Activated CD8-positive, alpha-beta T cell treated with anti-CD3 and anti-CD28 coated beads for 36 hours (primary cell): ENCODE measurements around the gene PIGV. TPM values are rescaled to one million over a fixed set of nuclear protein-coding genes. Genes with fewer than 3 reads are reported as not detected.

Experiments used
- ATAC-seq: fragments of 200-7000 bp; cut with Tn5 transposase; one replicate; pipeline ENCODE4 v1.10.0; 2021; ENCODE audit warnings: mild to moderate bottlenecking, moderate library complexity
- CTCF ChIA-PET: fragments of 350-600 bp; sonication (Branson Sonifier 250); formaldehyde crosslinking; loops from one replicate; lab custom pipeline; 2021; ENCODE audit warnings: antibody characterized with exemption; lab: Charles Lee
- POLR2A ChIA-PET: fragments of 350-600 bp; sonication (Branson Sonifier 250); formaldehyde crosslinking; loops from one replicate; lab custom pipeline; 2021; ENCODE audit warnings: antibody characterized with exemption; lab: Charles Lee
- DNase-seq: peaks from one replicate; pipeline ENCODE4 v3.0.0-alpha.2; 2020
- H3K27ac Mint-ChIP-seq: one replicate; pipeline ENCODE4 v1.8.0; 2021; ENCODE audit warnings: mild to moderate bottlenecking, mixed read lengths
- H3K27me3 Mint-ChIP-seq: one replicate; pipeline ENCODE4 v1.8.0; 2021; ENCODE audit warnings: mixed read lengths
- H3K36me3 Mint-ChIP-seq: one replicate; pipeline ENCODE4 v1.8.0; 2021; ENCODE audit warnings: low read depth, mixed read lengths
- H3K4me1 Mint-ChIP-seq: one replicate; pipeline ENCODE4 v1.8.0; 2021; ENCODE audit warnings: low read depth, mixed read lengths
- H3K4me3 Mint-ChIP-seq: one replicate; pipeline ENCODE4 v1.8.0; 2021; ENCODE audit warnings: mild to moderate bottlenecking, moderate library complexity, mixed read lengths
- H3K9me3 Mint-ChIP-seq: one replicate; pipeline ENCODE4 v1.8.0; 2021; ENCODE audit warnings: mixed read lengths
- CTCF ChIP-seq: fragments of 200-600 bp; IDR thresholded peaks from one replicate; pipeline ENCODE4 v1.8.0; 2022; ENCODE audit warnings: antibody characterized with exemption, mild to moderate bottlenecking
- intact Hi-C: fragments of 100-400 bp; cut with micrococcal nuclease; formaldehyde crosslinking; loops from one replicate; pipeline ENCODE4 v1.10.0; 2022
- total RNA-seq, 2 experiments: library from RNA; stranded (reverse); gene quantifications; one replicate each; pipeline ENCODE4 v1.2.3, GENCODE V29; 2021

Gene PIGV
- total RNA-seq, 2 experiments from 2014 or later: 21.2 to 23.9 TPM

- DNase-seq (peak; percentile 49), ATAC-seq (peak; percentile 86)
- intact Hi-C loops: no loop called here
- H3K4me3 Mint-ChIP-seq: peak overlapping the region; percentile 50
- ChIA-PET CTCF (interaction anchor here (0.8 to 3.6 kb wide), 15 partner anchors 10 to 235 kb away, joined by 3 to 59 read pairs (median 4); no protein-coding TSS in a partner anchor), POLR2A (interaction anchor here (1.1 to 2.0 kb wide), 7 partner anchors 10 to 44 kb away, joined by 5 to 11 read pairs (median 6); no protein-coding TSS in a partner anchor)
- no peaks in the 10 kb centered on the region for H3K27me3 Mint-ChIP-seq
- no peaks in the 10 kb centered on the region for H3K9me3 Mint-ChIP-seq
- peaks cover 22% of the 10 kb centered on the region for H3K4me1 Mint-ChIP-seq
- H3K27ac Mint-ChIP-seq: peak overlapping the region; percentile 80
- peak; percentile 22 for TF ChIP-seq CTCF
- H3K36me3 Mint-ChIP-seq: no peaks in the 10 kb centered on the region
Observed at GRCh38 chr1:26820784-26821269, 33.1 kb downstream of the PIGV start.

GRCh38 chr1:26822737-26823395, 35.1 kb downstream of the PIGV start:
- intact Hi-C loops: no loop called here
- H3K27ac Mint-ChIP-seq: no peak overlapping the region

GRCh38 chr1:26824731-26825130, 37.0 kb downstream of the PIGV start:
- Mint-ChIP-seq H3K27me3 (no peaks in the 10 kb centered on the region), H3K9me3 (no peaks in the 10 kb centered on the region), H3K36me3 (peaks cover 23% of the 10 kb centered on the region), H3K27ac (peak overlapping the region; percentile 92), H3K4me3 (no peak overlapping the region), H3K4me1 (peaks cover 42% of the 10 kb centered on the region)
- ChIA-PET CTCF (interaction anchor here (0.8 to 2.8 kb wide), 5 partner anchors 15 to 325 kb away, joined by 3 to 27 read pairs (median 5); no protein-coding TSS in a partner anchor), POLR2A (interaction anchor here (1.0 kb wide), 1 partner anchor 243 kb away, joined by 3 read pairs; no protein-coding TSS in a partner anchor)
- ATAC-seq (no peak), DNase-seq (no peak)
- intact Hi-C loops: no loop called here
- TF ChIP-seq CTCF: no peak

More at GRCh38 chr1:26822737-26823395, 35.1 kb downstream of the PIGV start:
- no peaks in the 10 kb centered on the region for H3K27me3 Mint-ChIP-seq
- POLR2A ChIA-PET: interaction anchor here (0.7 to 1.4 kb wide), 3 partner anchors 9 to 66 kb away, joined by 3 to 6 read pairs (median 3); no protein-coding TSS in a partner anchor
- no peak overlapping the region for H3K4me3 Mint-ChIP-seq
- H3K9me3 Mint-ChIP-seq: no peaks in the 10 kb centered on the region
- H3K4me1 Mint-ChIP-seq: peaks cover 24% of the 10 kb centered on the region
- TF ChIP-seq CTCF: no peak
- CTCF ChIA-PET: interaction anchor here (1.4 kb wide), 2 partner anchors 10 to 31 kb away, joined by 3 to 4 read pairs; no protein-coding TSS in a partner anchor
- ATAC-seq (no peak), DNase-seq (no peak)
- H3K36me3 Mint-ChIP-seq: peaks cover 6% of the 10 kb centered on the region

- TF ChIP-seq CTCF: no peak
- H3K4me3 Mint-ChIP-seq: peak within 1 kb of the TSS; percentile 100
- H3K4me1 Mint-ChIP-seq: peaks cover 45% of the 10 kb centered on the region
- ChIA-PET POLR2A (interaction anchor here (1.0 to 1.9 kb wide), 2 partner anchors 12 to 15 kb away, joined by 3 to 7 read pairs; no protein-coding TSS in a partner anchor), CTCF (interaction anchor here (1.0 to 2.8 kb wide), 5 partner anchors 8 to 36 kb away, joined by 4 to 27 read pairs (median 5); no protein-coding TSS in a partner anchor)
- ATAC-seq (peak; percentile 84), DNase-seq (peak; percentile 69)
- H3K27ac Mint-ChIP-seq: peak within 1 kb of the TSS; percentile 96
- intact Hi-C loops: no loop called here
- H3K27me3 Mint-ChIP-seq: no peaks in the 10 kb centered on the region
- peaks cover 35% of the 10 kb centered on the region for H3K36me3 Mint-ChIP-seq
- H3K9me3 Mint-ChIP-seq: no peaks in the 10 kb centered on the region
Observed at GRCh38 chr1:26826261-26827105, 38.7 kb downstream of the PIGV start, which contains the start of gene ZDHHC18. TSS of gene ZDHHC18 (plus strand) at chr1:26826688. CDS start at chr1:26826805, 117 bp downstream.
